SK-N-SH (cell line): ENCODE data around the gene ZNF358. TPM values are rescaled to one million over a fixed set of nuclear protein-coding genes. Genes with fewer than 3 reads are reported as not detected.

ENCODE experiments used
- CTCF ChIA-PET: fragments of 300-600, 350-600 bp; formaldehyde crosslinking; extraction: SDS; loops from one replicate; lab custom pipeline; 2021; lab: Yijun Ruan, JAX
- POLR2A ChIA-PET: fragments of 350-600 bp; sonication (Branson Sonifier 250); formaldehyde crosslinking; extraction: SDS; loops from one replicate; lab custom pipeline; 2020; ENCODE audit warnings: antibody characterized with exemption, inconsistent platforms; lab: Yijun Ruan, JAX
- DNase-seq: peaks from one replicate; pipeline ENCODE4 v3.0.0; 2012
- H2AFZ ChIP-seq: fragments of 200-600 bp; sonication (generic); 2 replicates; pipeline ENCODE4 v1.8.1; 2016; ENCODE audit warnings: antibody characterized with exemption, mild to moderate bottlenecking, low read depth
- H3F3A ChIP-seq: fragments of 200-600 bp; sonication (generic); replicated peaks from 2 replicates; pipeline ENCODE3; 2016; ENCODE audit warnings: antibody characterized with exemption, mild to moderate bottlenecking; ENCODE audit not compliant: insufficient read depth
- H3K27ac ChIP-seq, 2 experiments: fragments of 200-500 bp in 1 of 2; fragments of 200-600 bp in 1 of 2; sonication (Bioruptor generic) in 1 of 2; sonication (generic), shearing (Covaris generic) in 1 of 2; 2 replicates each; pipeline versions ENCODE4 v1.5.1 to v1.6.1; 2014 to 2016; ENCODE audit warnings: low read depth in 2 of 2, inconsistent platforms in 1 of 2, low read length in 1 of 2, mild to moderate bottlenecking in 1 of 2, mixed read lengths in 1 of 2
- H3K27me3 ChIP-seq: fragments of 200-600 bp; sonication (generic), shearing (Covaris generic); 2 replicates; pipeline ENCODE4 v1.6.1; 2016; ENCODE audit warnings: mixed run types; ENCODE audit not compliant: insufficient read depth
- H3K36me3 ChIP-seq, 2 experiments: fragments of 200-500 bp in 1 of 2; fragments of 200-600 bp in 1 of 2; sonication (Bioruptor generic) in 1 of 2; sonication (generic) in 1 of 2; replicated peaks in 1 of 2; 2 replicates each; pipeline versions ENCODE3 to v1.5.1; 2014 to 2016; ENCODE audit warnings: low read length in 1 of 2, mild to moderate bottlenecking in 1 of 2; ENCODE audit not compliant: insufficient read depth in 2 of 2, control insufficient read depth in 1 of 2
- H3K4me1 ChIP-seq, 2 experiments: fragments of 200-500 bp in 1 of 2; fragments of 200-600 bp in 1 of 2; sonication (Bioruptor generic) in 1 of 2; sonication (generic), shearing (Covaris generic) in 1 of 2; 2 replicates each; pipeline versions ENCODE4 v1.5.1 to v1.6.1; 2014 to 2016; ENCODE audit warnings: low read depth in 1 of 2, low read length in 1 of 2, mixed run types in 1 of 2; ENCODE audit not compliant: insufficient read depth in 2 of 2, control insufficient read depth in 1 of 2
- H3K4me2 ChIP-seq: fragments of 200-600 bp; sonication (generic), shearing (Covaris generic); 2 replicates; pipeline ENCODE4 v1.6.1; 2017; ENCODE audit warnings: mixed run types
- H3K4me3 ChIP-seq, 2 experiments: fragments of 200-500 bp in 1 of 2; fragments of 200-600 bp in 1 of 2; sonication (Bioruptor generic) in 1 of 2; sonication (generic), shearing (Covaris generic) in 1 of 2; 2 replicates each; pipeline versions ENCODE4 v1.5.1 to v1.8.1; 2014 to 2016; ENCODE audit warnings: low read depth in 2 of 2, inconsistent platforms in 1 of 2, low read length in 1 of 2, mild to moderate bottlenecking in 1 of 2, mixed read lengths in 1 of 2, moderate library complexity in 1 of 2
- H3K79me2 ChIP-seq: fragments of 200-600 bp; sonication (generic); 2 replicates; pipeline ENCODE4 v1.8.1; 2017; ENCODE audit warnings: mild to moderate bottlenecking; ENCODE audit not compliant: insufficient read depth
- H3K9ac ChIP-seq: fragments of 200-600 bp; sonication (generic); 2 replicates; pipeline ENCODE4 v1.6.1; 2017; ENCODE audit warnings: mixed run types
- H3K9me2 ChIP-seq: fragments of 200-600 bp; sonication (generic); 2 replicates; pipeline ENCODE4 v1.6.1; 2017; ENCODE audit warnings: mixed run types
- H3K9me3 ChIP-seq: fragments of 200-600 bp; sonication (generic); 2 replicates; pipeline ENCODE4 v1.6.1; 2017; ENCODE audit warnings: mixed run types, mild to moderate bottlenecking, moderate library complexity
- H4K20me1 ChIP-seq: fragments of 200-600 bp; sonication (generic); 2 replicates; pipeline ENCODE4 v1.6.1; 2017; ENCODE audit warnings: mild to moderate bottlenecking, mixed run types; ENCODE audit not compliant: insufficient read depth
- CHD2 ChIP-seq: fragments of 150-350 bp; IDR thresholded peaks from 2 replicates; pipeline ENCODE4 v1.6.1; 2018; ENCODE audit warnings: low read length; ENCODE audit not compliant: partially characterized antibody
- ELF1 ChIP-seq: IDR thresholded peaks from 2 replicates; pipeline ENCODE4 v1.4.0; 2012
- FOSL2 ChIP-seq: IDR thresholded peaks from 2 replicates; pipeline ENCODE4 v1.4.0; 2012; ENCODE audit warnings: low read depth, mild to moderate bottlenecking, moderate library complexity, borderline replicate concordance
- FOXJ3 ChIP-seq: sonication (generic); formaldehyde crosslinking; IDR thresholded peaks from 2 replicates; pipeline ENCODE4 v1.5.1; 2020; ENCODE audit warnings: mild to moderate bottlenecking, missing genetic modification reagents
- JUND ChIP-seq: IDR thresholded peaks from 2 replicates; pipeline ENCODE4 v1.4.0; 2012
- MEF2A ChIP-seq: IDR thresholded peaks from 2 replicates; pipeline ENCODE4 v1.4.0; 2012; ENCODE audit warnings: low read depth, borderline replicate concordance
- NFIC ChIP-seq: IDR thresholded peaks from 2 replicates; pipeline ENCODE4 v1.4.0; 2012; ENCODE audit warnings: borderline replicate concordance
- NRF1 ChIP-seq: IDR thresholded peaks from 2 replicates; pipeline ENCODE4 v1.6.1; 2012; ENCODE audit warnings: low read depth, mild to moderate bottlenecking, low read length
- POLR2AphosphoS5 ChIP-seq: IDR thresholded peaks from 2 replicates; pipeline ENCODE4 v1.6.1; 2012; ENCODE audit warnings: low read depth, low read length
- RAD21 ChIP-seq: IDR thresholded peaks from 2 replicates; pipeline ENCODE4 v1.6.1; 2012; ENCODE audit warnings: mild to moderate bottlenecking, low read length
- RCOR1 ChIP-seq: fragments of 150-350 bp; IDR thresholded peaks from 2 replicates; pipeline ENCODE4 v1.6.1; 2017; ENCODE audit warnings: antibody characterized with exemption, low read length
- SIN3A ChIP-seq: IDR thresholded peaks from 2 replicates; pipeline ENCODE4 v1.6.1; 2012; ENCODE audit warnings: low read depth, mild to moderate bottlenecking, low read length, moderate library complexity, borderline replicate concordance
- SMC3 ChIP-seq: IDR thresholded peaks from 2 replicates; pipeline ENCODE4 v1.6.1; 2012; ENCODE audit warnings: low read depth, low read length, improper control_type of control experiment
- TAF1 ChIP-seq: IDR thresholded peaks from 2 replicates; pipeline ENCODE4 v1.6.1; 2012; ENCODE audit warnings: low read depth, mild to moderate bottlenecking, low read length, moderate library complexity, borderline replicate concordance
- TCF12 ChIP-seq: IDR thresholded peaks from 2 replicates; pipeline ENCODE4 v1.4.0; 2012
- ZBTB33 ChIP-seq: IDR thresholded peaks from 2 replicates; pipeline ENCODE4 v1.4.0; 2012; ENCODE audit warnings: low read depth, borderline replicate concordance
- WGBS: methylation state at CpG from one replicate; pipeline ENCODE4 v1.1.6; 2017; ENCODE audit warnings: low lambda C conversion rate; 5-methylcytosine and 5-hydroxymethylcytosine counted together
- polyA plus RNA-seq, 3 experiments: library from polyadenylated mRNA; depleted of rRNA; stranded (reverse); fragments of >200 nt; gene quantifications; 2 replicates each; pipeline ENCODE4 v1.2.3, GENCODE V29; 2012
- TF ChIP-seq, protein P1 (sequence below): fragments of 200-600 bp; sonication (generic); IDR thresholded peaks from 2 replicates; pipeline ENCODE4 v1.6.1; 2017; ENCODE audit warnings: antibody characterized with exemption, mild to moderate bottlenecking, moderate library complexity
- TF ChIP-seq, protein P2 (sequence below): fragments of 150-350 bp; IDR thresholded peaks from 2 replicates; pipeline ENCODE4 v1.6.1; 2017; ENCODE audit warnings: antibody characterized with exemption, low read length, low read depth, borderline replicate concordance
- TF ChIP-seq, protein P3 (sequence below): IDR thresholded peaks from 2 replicates; pipeline ENCODE4 v1.4.0; 2012; ENCODE audit warnings: low read depth

ZNF358 gene
- polyA plus RNA-seq, 1 of the 3 experiments (the other 2 are of a cell fraction): 49.3 TPM

DNA sequence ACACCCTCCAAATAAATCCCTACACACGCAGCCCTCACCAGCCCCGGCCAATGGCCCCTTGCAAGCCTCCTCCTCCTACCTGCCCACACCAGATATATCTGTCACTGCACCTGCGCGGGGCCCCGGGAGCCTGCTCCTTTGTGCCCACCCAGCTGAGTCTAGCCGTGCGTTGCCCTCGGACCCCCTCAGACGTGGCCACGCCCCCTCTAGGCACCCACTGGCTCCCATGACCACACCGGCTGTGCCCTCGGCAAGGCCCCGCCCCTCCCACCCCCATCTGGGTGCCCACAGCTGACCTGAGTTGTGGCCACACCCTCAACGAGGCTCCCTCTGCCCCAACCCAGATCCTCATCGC, 13.3 kb downstream of the ZNF358 start:
- no peaks in the 10 kb centered on the region for H4K20me1 ChIP-seq
- DNase-seq: no peak
- POLR2A ChIA-PET: no interaction called here
- H3K79me2 ChIP-seq: no peaks in the 10 kb centered on the region
- CTCF ChIA-PET: no interaction called here
- no peaks in the 10 kb centered on the region for H3K27me3 ChIP-seq
- no peak for TF ChIP-seq NFIC
- TF ChIP-seq, all 33 proteins: peak for 0
- no peaks in the 10 kb centered on the region for H3K9me3 ChIP-seq
- no peaks in the 10 kb centered on the region for H3K9me2 ChIP-seq
- H3K9ac ChIP-seq: no peak overlapping the region
- 81% methylated on average over 9 of the region's 15 CpGs for WGBS
- no peak overlapping the region for H3K4me2 ChIP-seq
- H3F3A ChIP-seq: no peaks in the 10 kb centered on the region
- H3K4me1 ChIP-seq: peaks cover 0 to 9% of the 10 kb centered on the region in 2 experiments; a peak in 2 of 4 replicates
- H3K4me3 ChIP-seq: no peak overlapping the region
- H3K36me3 ChIP-seq: peaks cover 0 to 3% of the 10 kb centered on the region in 2 experiments
- no peak overlapping the region for H2AFZ ChIP-seq
- no peak overlapping the region for H3K27ac ChIP-seq

GRCh38 chr19:7529610-7530490, 13.9 kb downstream of the ZNF358 start:
- Histone ChIP-seq H4K20me1 (no peaks in the 10 kb centered on the region), H3K4me3 (no peak overlapping the region), H3K9ac (no peak overlapping the region), H3K4me1 (peaks cover 0 to 9% of the 10 kb centered on the region in 2 experiments; a peak in 2 of 4 replicates)
- WGBS: 94% methylated on average over 28 of the region's 33 CpGs
- TF ChIP-seq JUND (no peak), FOXJ3 (CRISPR knock-in tag) (no peak), MEF2A (no peak), NRF1 (no peak), POLR2AphosphoS5 (no peak), CHD2 (no peak), FOSL2 (no peak), ELF1 (no peak), TAF1 (no peak), RAD21 (no peak), ZBTB33 (no peak), RCOR1 (no peak), SIN3A (no peak), SMC3 (no peak), TCF12 (no peak)
- TF ChIP-seq, protein P1, sequence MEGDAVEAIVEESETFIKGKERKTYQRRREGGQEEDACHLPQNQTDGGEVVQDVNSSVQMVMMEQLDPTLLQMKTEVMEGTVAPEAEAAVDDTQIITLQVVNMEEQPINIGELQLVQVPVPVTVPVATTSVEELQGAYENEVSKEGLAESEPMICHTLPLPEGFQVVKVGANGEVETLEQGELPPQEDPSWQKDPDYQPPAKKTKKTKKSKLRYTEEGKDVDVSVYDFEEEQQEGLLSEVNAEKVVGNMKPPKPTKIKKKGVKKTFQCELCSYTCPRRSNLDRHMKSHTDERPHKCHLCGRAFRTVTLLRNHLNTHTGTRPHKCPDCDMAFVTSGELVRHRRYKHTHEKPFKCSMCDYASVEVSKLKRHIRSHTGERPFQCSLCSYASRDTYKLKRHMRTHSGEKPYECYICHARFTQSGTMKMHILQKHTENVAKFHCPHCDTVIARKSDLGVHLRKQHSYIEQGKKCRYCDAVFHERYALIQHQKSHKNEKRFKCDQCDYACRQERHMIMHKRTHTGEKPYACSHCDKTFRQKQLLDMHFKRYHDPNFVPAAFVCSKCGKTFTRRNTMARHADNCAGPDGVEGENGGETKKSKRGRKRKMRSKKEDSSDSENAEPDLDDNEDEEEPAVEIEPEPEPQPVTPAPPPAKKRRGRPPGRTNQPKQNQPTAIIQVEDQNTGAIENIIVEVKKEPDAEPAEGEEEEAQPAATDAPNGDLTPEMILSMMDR: no peak
- TF ChIP-seq, protein P2, sequence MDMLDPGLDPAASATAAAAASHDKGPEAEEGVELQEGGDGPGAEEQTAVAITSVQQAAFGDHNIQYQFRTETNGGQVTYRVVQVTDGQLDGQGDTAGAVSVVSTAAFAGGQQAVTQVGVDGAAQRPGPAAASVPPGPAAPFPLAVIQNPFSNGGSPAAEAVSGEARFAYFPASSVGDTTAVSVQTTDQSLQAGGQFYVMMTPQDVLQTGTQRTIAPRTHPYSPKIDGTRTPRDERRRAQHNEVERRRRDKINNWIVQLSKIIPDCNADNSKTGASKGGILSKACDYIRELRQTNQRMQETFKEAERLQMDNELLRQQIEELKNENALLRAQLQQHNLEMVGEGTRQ: no peak
- TF ChIP-seq, protein P3, sequence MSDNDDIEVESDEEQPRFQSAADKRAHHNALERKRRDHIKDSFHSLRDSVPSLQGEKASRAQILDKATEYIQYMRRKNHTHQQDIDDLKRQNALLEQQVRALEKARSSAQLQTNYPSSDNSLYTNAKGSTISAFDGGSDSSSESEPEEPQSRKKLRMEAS: no peak
- TF ChIP-seq, all 33 proteins: peak for 0
- ChIA-PET POLR2A (no interaction called here), CTCF (no interaction called here)
- no peaks in the 10 kb centered on the region for H3K27me3 ChIP-seq
- no peaks in the 10 kb centered on the region for H3F3A ChIP-seq
- no peak overlapping the region for H3K4me2 ChIP-seq
- no peaks in the 10 kb centered on the region for H3K79me2 ChIP-seq
- H3K9me3 ChIP-seq: no peaks in the 10 kb centered on the region
- DNase-seq: no peak
- no peak overlapping the region for H2AFZ ChIP-seq
- H3K36me3 ChIP-seq: peaks cover 0 to 3% of the 10 kb centered on the region in 2 experiments
- no peaks in the 10 kb centered on the region for H3K9me2 ChIP-seq
- no peak overlapping the region for H3K27ac ChIP-seq
